AG09319 (cell line): ENCODE measurements around the gene PKN1.
"Not testable (repeated sequence)": the region's sequence is repeated elsewhere in the genome, so short reads cannot be mapped to it uniquely, and the experiment has no call there.

Experiments
- DNase-seq: peaks from one replicate; pipeline ENCODE4 v3.0.0-alpha.2; 2010; ENCODE audit warnings: low read depth; ENCODE audit errors: extremely low read depth
- TF ChIP-seq, protein P1 (sequence below): IDR thresholded peaks from 2 replicates; pipeline ENCODE4 v1.5.1; 2011; ENCODE audit warnings: low read depth, mild to moderate bottlenecking, inconsistent platforms, low read length, moderate library complexity

Gene PKN1

DNA sequence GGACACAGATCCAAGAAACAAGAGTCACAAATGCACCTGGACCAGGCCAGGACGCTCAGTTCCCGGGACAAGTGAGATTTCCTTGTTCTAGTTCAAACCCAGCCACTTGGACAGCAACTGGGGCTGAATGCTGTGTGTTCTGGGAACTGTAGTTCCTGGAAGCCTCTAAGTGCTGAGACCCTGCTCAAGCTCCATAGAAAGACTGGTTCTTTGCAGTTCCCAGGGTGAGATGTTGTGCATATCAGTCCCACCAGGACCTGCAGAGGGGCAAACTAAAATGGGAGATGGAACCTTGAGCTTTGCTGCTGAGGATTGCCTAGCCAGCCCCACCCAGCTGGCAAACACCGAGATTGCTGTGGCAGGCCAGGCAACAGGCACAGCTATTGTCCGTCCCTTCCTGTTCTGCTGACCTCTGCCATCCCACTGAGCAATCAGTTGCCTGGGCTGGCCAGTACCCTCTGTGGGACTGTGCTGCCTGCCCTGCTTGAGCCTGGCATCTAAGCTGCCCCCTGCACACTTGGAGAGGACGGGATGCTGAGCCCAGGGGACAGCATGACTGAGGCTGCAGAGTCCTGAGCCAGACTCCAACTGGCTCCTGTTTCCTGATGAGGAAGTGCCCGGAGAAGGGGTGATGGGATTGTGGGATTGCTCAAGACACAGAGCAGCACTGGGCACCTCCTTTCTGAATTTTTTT, 64.3 kb downstream of the PKN1 start:
- DNase-seq = no peak
- TF ChIP-seq, protein P1, sequence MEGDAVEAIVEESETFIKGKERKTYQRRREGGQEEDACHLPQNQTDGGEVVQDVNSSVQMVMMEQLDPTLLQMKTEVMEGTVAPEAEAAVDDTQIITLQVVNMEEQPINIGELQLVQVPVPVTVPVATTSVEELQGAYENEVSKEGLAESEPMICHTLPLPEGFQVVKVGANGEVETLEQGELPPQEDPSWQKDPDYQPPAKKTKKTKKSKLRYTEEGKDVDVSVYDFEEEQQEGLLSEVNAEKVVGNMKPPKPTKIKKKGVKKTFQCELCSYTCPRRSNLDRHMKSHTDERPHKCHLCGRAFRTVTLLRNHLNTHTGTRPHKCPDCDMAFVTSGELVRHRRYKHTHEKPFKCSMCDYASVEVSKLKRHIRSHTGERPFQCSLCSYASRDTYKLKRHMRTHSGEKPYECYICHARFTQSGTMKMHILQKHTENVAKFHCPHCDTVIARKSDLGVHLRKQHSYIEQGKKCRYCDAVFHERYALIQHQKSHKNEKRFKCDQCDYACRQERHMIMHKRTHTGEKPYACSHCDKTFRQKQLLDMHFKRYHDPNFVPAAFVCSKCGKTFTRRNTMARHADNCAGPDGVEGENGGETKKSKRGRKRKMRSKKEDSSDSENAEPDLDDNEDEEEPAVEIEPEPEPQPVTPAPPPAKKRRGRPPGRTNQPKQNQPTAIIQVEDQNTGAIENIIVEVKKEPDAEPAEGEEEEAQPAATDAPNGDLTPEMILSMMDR = no peak

DNA sequence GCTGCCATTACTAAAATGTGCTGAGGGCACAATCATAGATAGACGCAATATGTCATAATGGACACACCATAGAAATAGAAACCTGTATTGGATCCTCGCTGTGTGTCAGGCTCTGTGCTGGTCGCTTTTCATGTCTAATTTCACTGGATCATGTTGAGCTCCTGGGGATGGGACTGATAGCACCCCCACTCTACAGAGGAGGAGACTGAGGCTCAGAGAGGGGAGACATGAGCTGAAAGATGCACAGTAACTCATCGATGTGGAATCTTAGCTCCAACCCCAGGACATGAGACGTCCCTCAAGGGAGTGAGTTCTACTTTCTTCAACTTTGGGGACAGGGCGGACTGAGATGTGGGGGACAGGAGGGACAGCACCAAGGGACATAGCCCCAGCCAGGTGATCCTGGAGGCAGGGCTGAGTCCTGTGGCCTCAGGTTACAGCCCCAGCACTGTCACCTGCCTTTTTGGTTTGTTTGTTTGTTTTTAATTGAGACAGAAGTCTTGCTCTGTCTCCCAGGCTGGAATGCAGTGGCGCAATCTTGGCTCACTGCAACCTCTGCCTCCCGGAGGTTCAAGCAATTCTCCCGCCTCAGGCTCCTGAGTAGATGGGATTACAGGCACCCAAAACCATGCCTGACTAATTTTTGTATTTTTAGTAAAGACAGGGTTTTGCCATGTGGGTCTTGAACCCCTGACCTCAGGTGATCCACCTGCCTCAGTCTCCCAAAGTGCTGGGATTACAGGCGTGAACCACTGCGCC, 69.4 kb downstream of the PKN1 start:
- no peak for DNase-seq
- TF ChIP-seq, protein P1 = no peak

DNA sequence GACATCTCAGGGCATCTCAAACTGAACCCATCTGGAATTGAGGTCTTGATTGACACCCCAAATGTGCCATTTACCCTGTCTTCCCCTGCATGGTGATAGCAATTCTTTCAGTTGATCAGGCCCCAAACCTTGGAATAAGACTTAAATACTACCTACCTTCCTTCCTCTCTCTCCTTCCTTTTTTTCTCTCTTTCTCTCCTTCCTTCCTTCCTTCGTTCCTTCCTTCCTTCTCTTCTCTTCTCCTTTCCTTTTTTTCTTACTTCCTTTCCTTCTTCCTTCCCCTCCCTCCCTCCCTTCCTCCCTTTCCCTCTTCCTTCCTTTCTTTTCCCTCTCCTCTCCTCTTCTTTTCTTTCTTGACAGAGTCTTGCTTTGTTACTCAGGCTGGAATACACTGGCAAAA, 70.2 kb downstream of the PKN1 start:
- no peak for DNase-seq
- TF ChIP-seq, protein P1 = no peak

DNA sequence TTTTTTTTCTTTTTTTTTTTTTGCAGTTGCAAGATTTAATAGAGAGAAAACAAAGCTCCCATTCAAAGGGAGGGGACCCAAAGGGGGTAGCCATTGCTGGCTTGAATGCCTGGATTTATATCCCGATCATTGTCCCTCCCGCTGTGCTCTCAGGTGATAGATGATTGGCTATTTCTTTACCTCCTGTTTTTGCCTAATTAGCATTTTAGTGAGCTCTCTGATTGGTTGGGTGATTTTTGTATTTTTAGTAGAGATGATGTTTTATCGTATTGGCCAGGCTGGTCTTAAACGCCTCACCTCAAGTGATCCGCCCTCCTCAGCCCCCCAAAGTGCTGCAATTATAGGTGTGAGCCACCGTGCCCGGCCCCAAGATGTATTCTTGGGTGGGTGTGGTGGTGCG, 71.5 kb downstream of the PKN1 start:
- DNase-seq = not testable (repeated sequence)

DNA sequence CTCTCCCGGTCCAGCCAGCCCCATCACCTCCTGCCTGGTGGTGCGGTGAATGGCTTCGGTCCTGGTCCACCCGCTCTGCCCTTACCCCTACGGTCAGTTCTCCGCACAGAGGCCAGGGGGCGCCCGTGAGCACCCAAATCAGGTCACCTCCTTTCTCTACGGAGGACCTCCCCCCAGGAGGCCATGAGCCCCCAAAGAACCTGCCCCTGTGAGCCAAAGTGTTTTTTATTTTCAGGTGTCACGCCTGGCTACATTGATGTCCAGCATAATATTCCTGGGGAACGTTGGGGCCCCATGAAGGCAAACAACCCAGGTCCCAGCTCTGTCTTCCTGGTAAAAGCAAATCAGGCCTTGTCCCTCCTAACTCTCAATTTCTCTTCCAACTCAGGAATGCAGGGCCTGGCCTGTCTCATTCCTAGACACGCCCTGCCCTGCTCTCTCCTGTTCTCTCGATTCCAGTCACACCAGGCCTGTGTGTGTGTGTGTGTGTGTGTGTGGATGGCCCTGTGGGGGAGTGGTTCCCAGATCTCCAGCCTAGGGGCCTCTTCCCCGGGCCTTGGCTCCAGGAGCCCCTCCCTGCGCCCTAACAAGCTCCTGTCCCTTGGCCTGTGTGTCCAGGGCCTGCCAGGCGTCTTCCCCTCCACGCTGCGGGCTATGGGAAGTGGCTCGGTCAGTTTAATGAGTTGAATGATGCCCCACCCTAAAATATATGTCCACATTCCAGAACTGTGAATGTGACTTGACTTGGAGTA, 72.6 kb downstream of the PKN1 start:
- TF ChIP-seq, protein P1 = peak; percentile 71
- no peak for DNase-seq

DNA sequence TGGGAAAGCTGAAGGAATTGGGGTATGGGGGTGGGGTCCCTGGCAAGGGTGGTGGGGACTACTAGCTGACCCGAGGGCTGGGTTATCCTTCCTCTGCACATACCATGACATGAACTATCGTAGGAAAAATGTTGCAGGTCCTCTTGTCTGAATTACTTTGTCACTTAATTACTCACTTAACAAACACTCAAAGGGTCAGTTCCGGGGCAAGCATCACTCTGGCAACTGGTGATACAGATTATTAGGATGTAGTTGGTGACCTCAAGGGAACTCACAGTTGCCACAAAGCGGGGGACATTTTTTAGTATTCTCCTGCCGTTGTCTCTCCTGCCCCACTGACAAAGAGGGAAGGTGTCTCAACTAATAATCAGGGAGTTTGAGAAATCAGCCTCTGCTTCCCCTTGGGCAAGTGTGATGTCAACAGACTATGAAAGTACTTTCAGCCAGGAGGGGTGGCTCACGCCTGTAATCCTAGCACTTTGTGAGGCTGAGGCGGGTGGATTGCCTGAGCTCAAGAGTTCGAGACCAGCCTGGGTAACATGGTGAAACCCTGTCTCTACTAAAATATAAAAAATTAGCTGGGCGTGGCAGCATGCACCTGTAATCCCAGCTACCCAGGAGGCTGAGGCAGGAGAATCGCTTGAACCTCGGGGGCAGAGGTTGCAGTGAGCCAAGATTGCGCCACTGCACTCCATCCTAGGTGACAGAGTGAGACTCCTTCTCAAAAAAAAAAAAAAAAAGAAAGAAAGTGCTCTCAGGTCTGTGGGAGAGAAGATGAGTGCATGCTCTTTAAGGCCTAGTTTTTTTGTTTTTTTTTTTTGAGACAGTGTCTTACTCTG, 74.8 kb downstream of the PKN1 start:
- TF ChIP-seq, protein P1 = no peak

DNA sequence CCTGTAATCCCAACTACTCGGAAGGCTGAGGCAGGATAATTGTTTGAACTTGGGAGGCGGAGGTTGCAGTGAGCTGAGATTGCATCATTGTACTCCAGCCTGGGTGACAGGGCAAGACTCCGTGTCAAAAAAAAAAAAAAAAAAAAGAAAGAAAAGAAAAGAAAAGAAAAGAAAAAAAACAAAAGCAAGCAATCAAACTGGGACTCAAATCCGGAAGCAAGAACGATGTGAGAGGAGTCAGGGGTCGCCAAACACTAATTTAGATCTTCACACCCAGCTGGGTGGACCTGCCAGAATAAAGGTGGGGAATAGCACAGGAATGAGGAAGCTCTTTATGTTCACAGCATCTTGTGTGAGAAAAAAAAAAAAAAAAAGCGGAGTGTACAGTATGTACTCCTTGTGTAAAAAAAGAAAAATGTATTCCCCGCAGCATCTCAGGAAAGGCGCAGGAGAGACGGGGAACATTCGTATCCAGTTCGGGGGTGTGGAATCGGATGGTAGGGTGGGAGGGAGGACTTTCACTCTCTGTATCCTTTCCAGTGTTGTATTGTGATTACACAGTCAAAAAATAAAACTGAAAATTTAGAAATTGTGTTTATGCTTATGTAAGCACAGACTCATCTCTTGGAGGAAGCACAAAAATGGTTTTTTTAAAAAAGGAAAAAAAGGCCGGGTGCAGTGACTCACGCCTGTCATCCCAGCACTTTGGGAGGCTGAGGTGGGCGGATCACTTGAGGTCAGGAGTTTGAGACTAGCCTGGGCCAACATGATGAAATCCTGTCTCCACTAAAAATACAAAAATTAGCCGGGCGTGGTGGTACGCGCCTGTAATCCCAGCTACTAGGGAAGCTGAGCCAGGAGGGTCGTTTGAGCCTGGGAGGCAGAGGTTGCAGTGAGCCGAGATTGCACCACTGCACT, 77.5 kb downstream of the PKN1 start:
- no peak for DNase-seq
- TF ChIP-seq, protein P1 = no peak

More for the DNA sequence above, 74.8 kb downstream of the PKN1 start:
- DNase-seq = no peak
